Femur (tissue), 1 donor: Measurements from ENCODE around the gene COL28A1.
"Not testable (repeated sequence)": the region's sequence is repeated elsewhere in the genome, so short reads cannot be mapped to it uniquely, and the experiment has no call there.

Experiments used
- DNase-seq: peaks from one replicate; pipeline ENCODE4 v3.0.0-alpha.2; 2017

Gene COL28A1

DNA sequence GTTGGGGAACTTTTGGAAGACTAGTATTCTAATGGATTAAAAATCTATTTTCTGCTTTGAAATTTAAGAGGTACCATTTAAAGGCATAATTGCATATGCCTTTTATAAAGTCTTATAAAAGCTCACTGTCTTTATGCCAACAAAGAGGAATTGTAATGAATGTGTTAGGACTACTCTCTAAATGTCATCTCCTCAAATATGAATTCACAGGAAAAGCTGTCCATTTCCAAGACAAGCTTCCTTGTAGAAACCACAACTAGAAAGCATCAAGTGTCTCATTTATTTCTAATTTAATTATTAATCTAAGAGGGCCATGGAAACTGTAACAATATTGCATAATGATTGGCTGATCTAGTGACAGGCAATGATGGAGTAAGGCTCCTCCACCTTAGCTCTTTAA is 130.2 kb downstream of the COL28A1 start:
- no peak for DNase-seq

DNA sequence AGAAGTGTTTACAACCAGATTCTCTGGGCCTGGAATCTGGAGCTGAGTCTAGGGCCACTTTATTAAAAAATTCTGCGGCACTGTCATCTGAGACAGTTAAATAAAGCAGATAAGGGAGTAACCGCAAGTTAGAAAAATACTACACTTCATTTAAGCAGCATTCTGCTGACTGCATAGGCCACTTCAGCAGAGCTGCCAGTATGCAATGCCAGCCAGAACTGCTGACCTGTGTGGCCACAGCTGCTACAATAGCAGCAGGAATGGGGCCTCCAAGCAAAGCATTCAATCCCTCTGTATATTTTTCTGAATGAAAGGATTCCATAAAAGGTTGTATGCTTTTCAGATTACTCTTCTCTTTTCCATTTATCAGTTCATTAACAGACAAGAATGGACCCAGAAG is 136.0 kb downstream of the COL28A1 start:
- DNase-seq: no peak

DNA sequence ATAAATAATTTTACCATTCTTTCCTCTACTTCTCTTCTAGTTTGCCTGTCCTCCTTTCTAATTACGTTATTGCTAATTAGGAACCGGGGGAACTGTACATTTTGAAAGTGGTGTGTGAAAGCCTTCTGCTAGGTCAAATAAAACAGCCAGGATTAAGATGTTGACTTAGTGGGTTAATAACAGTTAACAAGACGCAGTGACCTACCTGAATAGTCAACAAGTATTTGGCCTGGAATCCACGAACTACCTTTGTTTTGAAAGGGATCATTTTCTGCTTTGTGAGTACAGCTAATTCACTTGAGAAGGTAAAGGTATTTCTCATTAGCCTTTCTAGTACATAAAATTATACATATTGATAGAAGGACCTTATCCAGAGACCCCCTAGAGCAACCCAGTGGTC is 139.9 kb downstream of the COL28A1 start:
- no peak for DNase-seq

DNA sequence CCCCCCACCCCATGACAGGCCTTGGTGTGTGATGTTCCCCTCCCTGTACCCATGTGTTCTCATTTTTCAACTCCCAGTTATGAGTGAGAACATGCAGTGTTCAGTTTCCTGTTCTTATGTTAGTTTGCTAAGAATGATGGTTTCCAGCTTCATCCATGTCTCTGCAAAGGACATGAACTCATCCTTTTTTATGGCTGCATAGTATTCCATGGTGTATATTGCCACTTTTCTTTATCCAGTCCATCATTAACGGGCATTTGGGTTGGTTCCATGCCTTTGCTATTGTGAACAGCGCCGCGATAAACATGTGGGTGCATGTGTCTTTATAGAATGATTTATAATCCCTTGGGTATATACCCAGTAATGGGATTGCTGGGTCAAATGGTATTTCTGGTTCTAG is 147.5 kb downstream of the COL28A1 start:
- not testable (repeated sequence) for DNase-seq

DNA sequence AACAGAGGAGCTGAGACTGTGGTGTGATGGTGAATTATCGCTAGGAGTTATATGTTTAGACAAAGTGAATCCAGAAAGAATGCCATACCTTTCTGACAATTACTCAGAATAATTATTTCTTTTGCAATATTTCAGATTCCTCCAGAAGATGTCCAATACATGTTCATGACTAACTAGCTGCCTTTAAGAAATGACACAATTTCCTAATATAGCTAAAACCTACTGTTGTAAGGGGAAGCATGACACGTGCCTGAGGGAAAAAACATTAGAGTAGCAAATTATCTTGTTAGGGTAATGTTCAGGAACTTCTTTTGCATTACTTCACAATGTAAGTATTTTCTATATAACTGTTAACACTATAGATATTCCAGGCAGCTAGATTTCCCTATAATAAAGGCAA is 150.3 kb downstream of the COL28A1 start:
- DNase-seq: no peak

DNA sequence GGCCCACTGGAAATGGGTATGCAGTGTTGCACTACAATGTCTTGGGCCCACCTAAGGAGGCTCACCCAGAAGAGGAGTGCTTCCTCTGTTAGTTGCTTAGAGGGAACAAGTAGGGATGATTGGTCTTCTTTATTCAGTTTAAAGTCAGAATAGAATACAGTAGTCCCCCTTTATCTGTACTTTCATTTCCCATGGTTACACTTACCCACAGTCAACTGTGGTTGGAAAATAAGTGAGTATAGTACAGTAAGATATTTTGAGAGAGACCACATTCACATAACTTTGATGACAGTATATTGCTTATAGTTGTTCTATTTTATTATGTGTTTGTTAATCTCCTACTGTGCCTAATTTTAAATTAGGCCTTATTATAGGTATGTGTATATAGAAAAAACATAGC is 151.4 kb downstream of the COL28A1 start:
- DNase-seq: no peak

DNA sequence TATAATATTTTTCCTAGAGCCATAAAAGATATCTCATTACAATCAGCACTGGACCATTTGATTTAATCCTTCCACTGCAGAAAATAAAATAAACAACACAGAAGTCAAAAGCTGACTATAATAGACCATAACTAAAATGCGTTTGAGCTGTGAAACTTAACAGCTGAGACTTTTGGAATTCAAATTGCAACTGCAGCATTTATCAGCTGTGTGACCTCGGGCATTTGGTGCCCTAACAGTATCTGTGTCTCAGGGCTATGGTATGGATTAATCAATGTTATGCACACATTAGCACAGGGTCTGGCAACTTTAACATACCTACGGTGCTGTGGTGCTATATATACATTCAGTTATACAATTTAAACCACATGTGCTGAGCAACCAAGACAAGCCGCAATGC is 160.1 kb downstream of the COL28A1 start:
- DNase-seq: no peak

DNA sequence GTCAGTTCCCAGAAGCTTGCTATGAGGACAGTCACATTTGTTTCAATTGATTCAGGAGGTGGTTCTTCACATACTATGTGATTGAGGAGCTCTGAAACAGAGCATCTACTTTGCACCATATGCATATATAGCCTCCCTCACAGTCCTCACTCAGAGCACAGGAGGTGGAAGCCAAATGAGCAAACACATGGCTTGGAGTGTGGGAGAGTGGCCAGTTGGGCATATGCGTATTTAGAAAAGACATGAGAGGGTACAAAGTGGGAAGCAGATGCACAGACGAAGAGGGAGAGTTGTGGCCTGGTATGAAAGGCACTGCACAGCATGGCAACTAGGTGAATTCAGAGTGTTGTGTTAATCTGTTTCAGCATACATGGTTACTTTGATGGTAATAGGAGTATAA is 165.6 kb downstream of the COL28A1 start:
- DNase-seq: no peak

DNA sequence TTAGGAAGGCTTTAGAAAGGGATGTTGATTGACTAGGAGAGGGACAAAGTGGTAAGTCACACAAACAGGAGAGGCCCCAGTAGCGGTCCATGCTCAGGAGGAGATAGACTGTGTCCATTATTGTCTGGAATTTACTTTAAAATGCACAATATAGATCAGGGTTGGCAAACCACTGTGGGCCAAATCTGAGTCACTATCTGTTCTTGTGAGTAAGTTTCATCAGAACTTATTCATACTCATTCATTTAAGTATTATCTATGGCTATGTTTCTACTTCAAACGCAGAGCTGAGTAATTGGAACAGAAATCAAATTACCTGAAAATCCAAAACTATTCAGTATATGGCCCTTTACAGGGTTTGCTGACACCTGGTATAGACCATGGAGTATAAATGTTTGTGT is 166.5 kb downstream of the COL28A1 start:
- DNase-seq: no peak

DNA sequence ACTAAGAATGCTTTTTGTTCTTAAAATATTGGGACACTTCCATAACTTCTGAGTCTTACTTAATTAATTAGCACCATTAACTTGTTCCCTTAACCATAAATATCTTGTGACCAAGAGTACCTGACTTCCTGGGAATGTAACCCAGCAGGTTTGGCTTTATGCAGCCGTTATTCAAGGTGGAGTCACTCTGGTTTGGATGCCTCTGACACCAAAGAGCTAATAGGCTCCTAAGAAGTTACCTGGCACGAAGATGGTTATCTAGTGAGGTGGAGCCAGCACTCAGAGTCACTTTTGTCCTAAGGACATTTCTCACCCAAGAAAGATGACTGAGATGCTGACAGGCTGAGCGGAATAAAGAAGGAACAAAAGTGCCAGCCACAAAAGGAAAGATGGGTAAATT is 181.0 kb downstream of the COL28A1 start:
- DNase-seq: no peak

DNA sequence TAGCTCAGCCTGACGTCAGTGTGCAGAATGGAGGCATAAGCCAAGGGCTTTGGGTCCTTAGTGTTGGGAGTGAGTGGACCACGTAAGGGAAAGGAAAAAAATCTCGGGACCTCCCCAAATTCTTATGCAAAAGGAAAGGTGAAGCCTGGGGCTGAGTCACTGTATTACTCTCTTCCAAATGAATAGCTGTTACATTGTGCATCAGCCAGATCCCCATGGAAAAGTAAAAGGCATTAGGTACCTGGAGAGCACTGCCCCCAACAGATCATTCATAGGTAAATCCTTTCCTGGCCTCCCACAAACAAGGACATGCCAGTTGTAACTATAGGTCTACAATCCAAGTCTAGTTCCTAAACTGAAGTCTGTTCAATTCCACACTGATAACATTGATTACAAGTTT is 182.8 kb downstream of the COL28A1 start:
- DNase-seq: no peak

DNA sequence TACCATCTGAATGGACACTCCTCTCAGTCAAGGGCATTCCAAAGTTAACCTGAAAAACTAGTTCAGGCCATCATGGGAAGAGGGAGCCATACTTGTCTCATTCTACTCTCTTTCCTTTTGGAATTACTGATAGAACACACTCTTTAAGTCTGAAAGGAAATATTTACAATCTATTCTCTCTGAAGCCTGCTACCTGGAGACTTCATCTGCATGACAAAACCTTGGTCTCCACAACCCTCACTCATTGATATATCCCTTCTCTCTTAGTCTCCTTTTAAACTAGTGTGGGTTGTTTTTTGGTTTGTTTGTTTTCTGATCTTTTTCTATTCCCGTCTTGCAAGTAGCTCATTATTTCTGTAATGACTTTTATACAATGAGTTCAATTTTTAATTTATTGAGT is 183.8 kb downstream of the COL28A1 start:
- no peak for DNase-seq

DNA sequence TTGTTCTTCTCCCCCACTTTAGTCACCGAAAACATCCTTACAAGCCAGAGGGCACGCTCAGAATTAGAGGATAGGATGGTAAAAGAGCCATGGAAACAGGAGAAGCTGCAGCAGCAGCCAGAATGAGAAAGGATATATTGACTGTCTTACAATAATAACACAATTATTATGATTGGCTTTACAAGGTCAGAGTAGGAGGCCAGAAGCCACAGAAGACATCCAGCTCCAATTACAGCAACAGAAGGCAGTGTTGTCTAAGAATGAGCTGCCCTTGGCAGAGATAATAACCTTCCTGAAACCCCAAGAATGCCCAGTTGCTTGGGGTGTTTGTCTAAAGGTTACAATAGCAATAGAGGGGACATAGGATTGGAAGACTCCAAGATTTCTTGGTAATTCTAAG is 184.5 kb downstream of the COL28A1 start:
- DNase-seq: no peak

DNA sequence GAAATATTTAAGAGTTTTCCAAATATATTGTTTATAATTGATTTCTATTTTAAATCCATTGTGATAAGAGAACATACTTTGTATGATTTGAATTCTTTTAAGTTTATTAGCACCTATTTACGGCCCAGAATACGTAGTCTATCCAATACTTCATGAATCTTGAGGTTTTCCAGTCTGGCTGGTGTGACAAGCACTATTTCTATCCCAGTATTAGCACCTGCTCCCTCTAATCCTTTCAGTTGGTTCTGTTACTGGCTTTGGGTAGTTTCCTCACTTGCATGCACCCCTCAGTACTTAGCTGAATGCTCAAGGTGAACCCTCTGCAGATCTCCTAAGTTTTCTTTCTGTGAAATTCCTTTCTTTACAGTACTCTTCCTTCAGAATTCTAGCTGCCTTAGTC is 186.5 kb downstream of the COL28A1 start:
- no peak for DNase-seq

DNA sequence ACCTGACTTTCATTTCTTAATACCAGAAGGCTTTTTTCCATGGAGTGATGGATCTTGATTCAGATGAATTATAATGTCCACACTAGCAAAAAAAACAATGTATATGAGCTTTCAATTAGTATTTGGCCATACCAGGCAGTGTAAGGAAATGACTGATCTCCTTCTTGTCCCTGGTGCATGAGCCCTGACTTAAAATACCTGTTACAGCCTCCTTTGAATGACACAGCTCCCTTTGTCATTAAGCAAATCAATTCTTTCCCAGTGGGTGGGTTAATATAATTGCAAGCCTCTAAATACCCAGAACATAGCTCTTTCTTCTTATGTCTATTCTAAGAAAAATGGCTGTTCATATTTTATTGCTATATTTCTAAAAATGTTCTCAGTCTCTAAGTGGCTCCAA is 188.6 kb downstream of the COL28A1 start:
- no peak for DNase-seq

DNA sequence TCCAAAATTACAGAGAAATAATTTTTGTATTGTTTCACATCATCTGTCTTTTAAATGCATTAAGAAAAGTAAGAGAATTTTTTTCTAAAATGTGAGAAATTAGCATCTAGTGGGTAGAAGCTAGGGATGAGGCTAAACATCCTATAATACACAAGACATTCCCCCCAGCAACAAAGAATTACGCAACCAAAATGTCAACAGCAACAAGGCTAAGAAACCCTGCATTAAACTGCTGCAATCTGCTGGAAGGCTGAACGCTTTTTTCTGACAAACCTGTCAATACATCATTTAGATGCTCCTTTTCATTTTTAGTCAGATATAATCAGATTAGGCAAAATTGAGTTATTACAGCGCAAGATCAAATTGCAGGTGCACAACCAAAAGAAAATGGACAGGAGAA is 191.1 kb downstream of the COL28A1 start:
- DNase-seq: no peak

DNA sequence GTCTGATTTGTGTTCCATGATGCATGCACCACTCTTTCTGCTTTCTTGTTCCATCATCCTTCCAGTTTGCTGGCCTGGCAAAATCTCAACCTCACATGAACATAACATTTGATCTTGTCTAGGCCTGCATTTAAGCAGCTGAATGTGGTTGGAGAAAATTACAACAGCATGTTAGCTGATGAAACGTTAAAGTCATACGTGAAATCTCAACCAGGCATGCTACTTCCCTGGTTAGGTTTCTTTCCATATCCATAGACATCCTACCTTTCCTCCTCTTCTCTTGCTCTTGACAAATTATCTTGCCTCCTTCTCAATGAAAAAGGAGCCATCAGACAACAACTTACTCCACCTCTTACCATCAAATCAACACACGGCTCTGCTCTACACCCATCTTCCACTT is 199.8 kb downstream of the COL28A1 start:
- DNase-seq: no peak

DNA sequence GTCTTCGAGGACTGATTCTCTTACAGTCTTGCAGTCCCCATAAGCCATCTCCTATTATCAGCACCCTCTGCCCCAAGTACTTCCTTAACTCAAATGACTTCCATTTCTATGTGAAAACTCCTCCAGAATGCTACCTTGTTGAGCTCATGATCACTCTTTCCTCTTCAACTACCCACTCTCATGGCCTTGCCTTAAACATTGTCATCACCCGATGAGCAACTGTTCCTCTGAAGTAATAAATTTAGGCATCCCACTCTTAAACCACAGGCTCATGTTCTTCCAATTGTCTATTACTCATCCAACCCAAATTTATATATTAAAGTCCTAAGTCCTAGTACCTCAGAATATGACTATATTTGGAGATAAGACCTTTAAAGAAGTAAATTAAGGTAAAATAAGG is 200.5 kb downstream of the COL28A1 start:
- DNase-seq: no peak

DNA sequence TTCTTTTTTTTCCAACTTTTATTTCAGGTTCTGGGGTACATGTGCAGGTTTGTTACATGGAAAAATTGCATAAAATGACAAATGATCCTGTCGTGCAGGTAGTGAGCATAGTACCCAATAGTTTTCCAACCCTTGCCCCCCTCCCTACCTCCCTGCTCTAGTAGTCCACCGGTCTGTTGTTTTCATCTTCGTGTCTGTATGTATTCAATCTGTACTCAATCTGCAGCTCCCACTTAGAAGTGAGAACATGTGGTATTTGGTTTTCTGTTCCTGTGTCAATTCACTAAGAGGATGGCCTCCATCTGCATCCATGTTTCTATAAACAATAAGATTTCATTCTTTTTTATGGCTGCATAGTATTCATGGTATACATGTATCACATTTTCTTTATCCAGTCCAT is 202.1 kb downstream of the COL28A1 start:
- no peak for DNase-seq

DNA sequence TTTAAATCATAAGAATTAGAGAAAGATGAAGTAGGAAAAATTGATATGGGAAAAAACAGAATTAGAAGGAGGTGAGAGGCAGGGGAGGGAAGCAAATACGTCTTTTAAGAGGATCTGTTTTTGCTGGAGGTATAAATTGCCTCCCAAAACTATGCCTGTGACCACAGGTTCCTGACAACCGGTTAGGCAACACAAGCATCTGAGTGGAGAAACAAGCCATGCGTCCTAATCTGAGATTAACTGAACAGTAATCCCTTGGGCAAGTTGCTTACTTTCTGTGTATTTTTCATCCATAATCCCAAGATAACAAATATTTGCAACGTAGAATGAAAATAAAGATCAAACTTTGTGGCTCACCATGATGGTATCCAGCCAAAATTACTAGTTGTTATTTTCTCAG is 204.2 kb downstream of the COL28A1 start:
- no peak for DNase-seq

DNA sequence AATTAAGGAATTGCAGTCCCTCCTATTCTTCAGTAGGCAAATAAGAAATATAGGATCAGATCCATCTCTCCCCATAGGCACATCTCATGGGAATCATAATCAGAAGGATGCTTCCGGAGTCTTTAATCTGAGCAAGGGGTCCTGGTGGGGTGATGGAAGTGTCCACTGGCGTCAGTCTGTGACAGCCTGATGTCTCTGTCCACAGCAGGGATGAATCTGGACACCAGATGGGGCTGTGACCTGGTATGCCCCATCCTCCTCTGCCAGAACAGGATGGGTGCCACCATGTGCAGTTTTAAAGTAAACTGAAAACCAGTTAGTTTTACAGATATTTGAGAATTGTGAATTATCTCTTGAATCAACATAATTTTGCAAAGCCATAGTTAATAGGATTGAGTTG is 204.7 kb downstream of the COL28A1 start:
- DNase-seq: no peak

DNA sequence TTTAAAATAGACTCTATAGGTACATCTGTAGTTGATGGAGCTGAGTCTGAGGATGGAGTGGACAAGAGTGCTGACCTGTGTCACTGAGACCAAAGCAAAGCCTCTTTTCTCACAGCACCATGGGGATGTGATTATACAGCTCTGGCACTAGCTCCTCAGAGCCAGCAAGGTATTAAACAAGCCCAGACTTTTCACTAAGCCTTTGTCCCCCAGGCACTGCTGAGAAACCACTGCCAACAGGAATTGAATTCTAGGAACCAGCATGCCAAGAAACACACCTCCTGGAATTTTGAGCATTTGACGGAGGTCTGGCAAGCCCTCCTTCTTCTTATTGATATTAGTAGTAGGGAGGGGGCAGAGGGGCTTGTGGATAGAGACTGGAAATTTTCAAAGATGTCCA is 206.3 kb downstream of the COL28A1 start:
- peak; percentile 55 for DNase-seq

DNA sequence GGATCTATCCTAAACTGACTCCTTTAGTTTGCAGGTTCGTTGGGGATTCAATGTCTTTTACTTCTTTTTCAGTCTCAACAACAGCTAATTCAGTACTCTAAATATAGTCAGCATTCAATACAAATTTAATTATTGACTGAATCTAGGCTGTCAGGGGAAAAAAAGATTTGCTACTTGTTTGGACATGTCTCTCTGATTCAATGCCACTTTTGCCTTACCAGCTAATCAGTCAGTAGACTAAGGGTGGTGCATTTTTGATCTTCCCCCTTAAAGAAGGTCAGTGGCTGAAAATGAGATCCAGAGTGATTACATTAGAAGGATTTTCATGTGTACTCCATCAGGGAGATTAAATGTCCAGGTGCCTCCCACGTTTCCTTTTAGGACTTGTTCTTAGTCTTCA is 208.2 kb downstream of the COL28A1 start:
- DNase-seq: no peak

DNA sequence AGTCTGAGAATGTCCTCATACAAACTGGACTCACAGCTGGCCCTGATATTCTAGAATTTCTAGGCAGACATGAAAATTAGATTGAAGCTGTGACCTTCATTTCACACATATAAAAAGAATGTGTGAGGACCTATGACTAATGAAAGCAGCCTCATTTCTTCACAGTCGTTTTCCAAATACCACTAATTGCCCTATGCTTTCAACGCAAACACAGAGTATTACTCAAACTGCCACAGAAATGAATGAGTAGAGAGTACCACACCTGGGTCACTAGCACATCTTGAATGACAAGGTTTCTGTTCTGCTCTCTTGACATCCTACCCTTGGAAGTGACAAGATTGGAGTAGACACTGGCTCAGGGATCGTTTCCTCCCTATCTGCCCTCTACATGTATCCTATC is 211.0 kb downstream of the COL28A1 start:
- DNase-seq: no peak

DNA sequence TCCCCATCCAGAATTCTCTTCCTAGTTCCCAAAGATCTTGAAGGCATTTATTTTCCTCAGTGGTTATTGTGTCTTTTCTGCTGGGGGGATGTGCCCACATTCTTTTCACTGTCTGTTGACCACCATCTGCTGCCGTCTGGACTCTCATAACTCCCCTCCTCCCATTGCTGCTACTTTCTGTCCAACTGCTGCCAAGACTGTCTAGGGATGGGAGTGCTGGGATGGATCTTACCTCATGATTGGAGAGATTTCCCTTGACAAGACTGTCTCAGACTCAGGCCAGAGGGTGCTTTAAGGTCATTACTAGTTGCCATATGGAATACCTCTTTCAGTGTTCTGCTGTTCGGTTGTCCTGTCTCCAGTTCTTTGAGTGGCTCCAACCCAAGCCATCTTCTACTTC is 211.8 kb downstream of the COL28A1 start:
- DNase-seq: no peak

DNA sequence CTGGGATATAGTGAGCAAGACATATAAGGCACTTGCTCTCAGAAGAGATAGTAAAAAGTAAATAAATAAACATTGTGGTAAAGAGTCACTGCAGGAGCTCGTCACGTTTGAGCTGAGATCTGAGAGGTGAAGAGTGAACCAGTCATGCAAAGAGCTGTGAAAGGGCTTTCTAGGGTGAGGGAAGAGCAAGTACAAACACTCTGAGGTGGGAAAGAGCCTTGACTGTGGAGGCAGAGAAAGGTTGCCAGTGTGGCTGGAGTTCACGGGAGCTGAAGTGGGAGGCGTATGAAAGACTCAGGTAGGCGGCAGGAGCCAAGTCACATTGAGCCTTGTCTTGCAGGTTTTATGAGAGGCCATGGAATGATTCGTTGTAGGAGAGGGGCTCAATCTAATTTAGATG is 212.3 kb downstream of the COL28A1 start:
- no peak for DNase-seq
